Transverse colon (tissue), 3 donors: ENCODE results near the gene ANAPC7.

Experiments used
- CTCF ChIP-seq, 5 experiments: fragments of 200-600 bp in 3 of 5; fragments of 450-650 bp in 2 of 5; sonication (generic) in 3 of 5; IDR thresholded peaks; 1 replicate in 2 of 5; 2 replicates in 3 of 5; pipeline ENCODE4 v1.5.1; 2016 to 2017; ENCODE audit warnings: antibody characterized with exemption in 5 of 5, inconsistent platforms in 3 of 5, mild to moderate bottlenecking in 2 of 5, moderate library complexity in 1 of 5
- EP300 ChIP-seq: sonication (generic); formaldehyde crosslinking; IDR thresholded peaks from one replicate; pipeline ENCODE4 v1.6.1; 2017; ENCODE audit warnings: antibody characterized with exemption, low read depth

DNA sequence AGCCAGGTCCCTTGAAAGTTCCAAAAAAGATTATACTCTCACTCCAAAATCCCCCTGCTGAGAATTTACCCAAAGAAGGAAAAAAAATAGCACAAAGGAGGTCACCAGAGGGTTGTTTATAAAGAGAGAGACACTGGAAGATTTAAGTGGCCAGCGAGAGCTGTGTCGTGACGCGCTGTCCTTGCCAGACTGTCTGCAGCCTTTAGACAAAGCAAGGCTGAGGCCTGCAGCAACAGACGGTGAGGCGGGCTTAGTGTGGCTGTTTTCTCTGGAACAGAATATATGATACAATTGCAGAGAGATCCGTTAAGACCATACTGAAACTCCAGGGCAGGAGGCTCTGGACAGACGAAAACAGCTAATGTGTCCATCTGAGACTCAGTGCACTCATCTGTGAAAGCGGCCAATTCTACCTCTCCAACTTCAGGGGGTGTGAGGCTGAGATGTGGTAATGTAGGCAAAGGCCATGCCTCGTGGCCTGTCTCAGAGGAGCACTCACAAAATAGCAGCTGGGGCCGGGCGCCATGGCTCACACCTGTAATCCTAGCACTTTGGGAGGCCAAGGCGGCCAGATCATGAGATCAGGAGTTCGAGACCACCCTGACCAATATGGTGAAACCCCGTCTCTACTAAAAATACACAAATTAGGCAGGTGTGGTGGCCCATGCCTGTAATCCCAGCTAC, 36.2 kb downstream of the ANAPC7 start:
- TF ChIP-seq EP300 (no peak), CTCF (IDR thresholded peaks at IDR 0.05) (no peak)
